Activated naive CD4-positive, alpha-beta T cell treated with anti-CD3 and anti-CD28 coated beads for 36 hours (primary cell): ENCODE results near the gene MYD88. TPM values are rescaled to one million over a fixed set of nuclear protein-coding genes. Genes with fewer than 3 reads are reported as not detected.

ENCODE experiments used
- CTCF ChIA-PET: fragments of 350-600 bp; sonication (Branson Sonifier 250); formaldehyde crosslinking; loops from one replicate; lab custom pipeline; 2021; ENCODE audit warnings: antibody characterized with exemption; lab: Charles Lee
- DNase-seq: peaks from one replicate; pipeline ENCODE4 v3.0.0-alpha.2; 2020
- H3K27ac Mint-ChIP-seq: one replicate; pipeline ENCODE4 v1.8.0; 2021; ENCODE audit warnings: mild to moderate bottlenecking, mixed read lengths
- H3K27me3 Mint-ChIP-seq: one replicate; pipeline ENCODE4 v1.8.0; 2021; ENCODE audit warnings: low read depth, mixed read lengths
- H3K36me3 Mint-ChIP-seq: one replicate; pipeline ENCODE4 v1.8.0; 2021; ENCODE audit warnings: low read depth, mixed read lengths
- H3K4me1 Mint-ChIP-seq: one replicate; pipeline ENCODE4 v1.8.0; 2021; ENCODE audit warnings: low read depth, mixed read lengths
- H3K4me3 Mint-ChIP-seq: one replicate; pipeline ENCODE4 v1.8.0; 2021; ENCODE audit warnings: mild to moderate bottlenecking, moderate library complexity, mixed read lengths
- H3K9me3 Mint-ChIP-seq: one replicate; pipeline ENCODE4 v1.8.0; 2021; ENCODE audit warnings: mixed read lengths
- intact Hi-C: fragments of 100-400 bp; cut with micrococcal nuclease; formaldehyde crosslinking; loops from one replicate; pipeline ENCODE4 v1.15.1; 2023
- total RNA-seq, 2 experiments: library from RNA; stranded (reverse); gene quantifications; one replicate each; pipeline ENCODE4 v1.2.3, GENCODE V29; 2021

MYD88 gene
- total RNA-seq = 10 to 100 TPM; 16.6 to 19.3 TPM

- CTCF ChIA-PET = interaction anchor here (1.5 to 2.1 kb wide), 3 partner anchors 26 to 358 kb away, joined by 4 to 11 read pairs (median 5); partner anchors contain the start of gene EXOG
- Mint-ChIP-seq H3K9me3 (no peaks in the 10 kb centered on the region), H3K4me1 (peaks cover 47% of the 10 kb centered on the region), H3K36me3 (peaks cover 26% of the 10 kb centered on the region), H3K4me3 (peak within 1 kb of the TSS; percentile 88), H3K27ac (peak within 1 kb of the TSS; percentile 99), H3K27me3 (no peaks in the 10 kb centered on the region)
- peak; percentile 86 for DNase-seq
- intact Hi-C loops = loop anchor here (1.0 to 5.0 kb wide), 3 partner anchors 159 to 344 kb away; partner anchors contain the start of gene XYLB
These were observed at the start of gene MYD88 for GRCh38 chr3:38138349-38139190. Gene MYD88 (plus strand): TSS chr3:38138661. CDS start chr3:38138701, 40 bp downstream.

GRCh38 chr3:38089163-38089562 lies 49.3 kb upstream of the MYD88 start:
- CTCF ChIA-PET = no interaction called here
- H3K36me3 Mint-ChIP-seq = peaks cover 2% of the 10 kb centered on the region
- no peaks in the 10 kb centered on the region for H3K27me3 Mint-ChIP-seq
- H3K4me3 Mint-ChIP-seq = no peak overlapping the region
- intact Hi-C loops = no loop called here
- peaks cover 2% of the 10 kb centered on the region for H3K9me3 Mint-ChIP-seq
- no peaks in the 10 kb centered on the region for H3K4me1 Mint-ChIP-seq
- no peak overlapping the region for H3K27ac Mint-ChIP-seq
- no peak for DNase-seq

GRCh38 chr3:38090453-38090852 lies 48.0 kb upstream of the MYD88 start:
- no peak overlapping the region for H3K27ac Mint-ChIP-seq
- DNase-seq = no peak
- CTCF ChIA-PET = no interaction called here
- no peak overlapping the region for H3K4me3 Mint-ChIP-seq
- intact Hi-C loops = no loop called here
- H3K27me3 Mint-ChIP-seq = no peaks in the 10 kb centered on the region
- no peaks in the 10 kb centered on the region for H3K36me3 Mint-ChIP-seq
- no peaks in the 10 kb centered on the region for H3K4me1 Mint-ChIP-seq
- H3K9me3 Mint-ChIP-seq = no peaks in the 10 kb centered on the region

GRCh38 chr3:38094999-38095398 lies 43.5 kb upstream of the MYD88 start:
- Mint-ChIP-seq H3K36me3 (no peaks in the 10 kb centered on the region), H3K27me3 (no peaks in the 10 kb centered on the region)

GRCh38 chr3:38095669-38096483 lies 42.6 kb upstream of the MYD88 start:
- H3K36me3 Mint-ChIP-seq = no peaks in the 10 kb centered on the region
- DNase-seq = no peak
- no peaks in the 10 kb centered on the region for H3K4me1 Mint-ChIP-seq
- no peaks in the 10 kb centered on the region for H3K9me3 Mint-ChIP-seq
- intact Hi-C loops = no loop called here
- CTCF ChIA-PET = no interaction called here
- H3K27me3 Mint-ChIP-seq = no peaks in the 10 kb centered on the region
- H3K4me3 Mint-ChIP-seq = no peak overlapping the region
- H3K27ac Mint-ChIP-seq = no peak overlapping the region

More at GRCh38 chr3:38094999-38095398, 43.5 kb upstream of the MYD88 start:
- CTCF ChIA-PET = interaction anchor here (1.7 kb wide), 1 partner anchor 23 kb away, joined by 6 read pairs; no protein-coding TSS in a partner anchor
- no peak overlapping the region for H3K4me3 Mint-ChIP-seq
- no peaks in the 10 kb centered on the region for H3K9me3 Mint-ChIP-seq
- no peak for DNase-seq
- no peaks in the 10 kb centered on the region for H3K4me1 Mint-ChIP-seq
- no peak overlapping the region for H3K27ac Mint-ChIP-seq
- intact Hi-C loops = no loop called here

- no peaks in the 10 kb centered on the region for H3K36me3 Mint-ChIP-seq
- no peaks in the 10 kb centered on the region for H3K9me3 Mint-ChIP-seq
- no peak overlapping the region for H3K27ac Mint-ChIP-seq
- H3K4me1 Mint-ChIP-seq = no peaks in the 10 kb centered on the region
- no peak for DNase-seq
- CTCF ChIA-PET = no interaction called here
- H3K27me3 Mint-ChIP-seq = no peaks in the 10 kb centered on the region
- intact Hi-C loops = no loop called here
- H3K4me3 Mint-ChIP-seq = no peak overlapping the region
These were observed 40.8 kb upstream of the MYD88 start for GRCh38 chr3:38097446-38098375.

- intact Hi-C loops = no loop called here
- H3K4me3 Mint-ChIP-seq = no peak overlapping the region
- no peaks in the 10 kb centered on the region for H3K9me3 Mint-ChIP-seq
- H3K27ac Mint-ChIP-seq = no peak overlapping the region
- H3K27me3 Mint-ChIP-seq = no peaks in the 10 kb centered on the region
- DNase-seq = no peak
- no peaks in the 10 kb centered on the region for H3K4me1 Mint-ChIP-seq
- CTCF ChIA-PET = no interaction called here
- H3K36me3 Mint-ChIP-seq = no peaks in the 10 kb centered on the region
These were observed 40.1 kb upstream of the MYD88 start for GRCh38 chr3:38098376-38098723.

GRCh38 chr3:38099518-38099917 lies 38.9 kb upstream of the MYD88 start:
- intact Hi-C loops = no loop called here
- no peak for DNase-seq
- H3K27me3 Mint-ChIP-seq = no peaks in the 10 kb centered on the region
- H3K27ac Mint-ChIP-seq = no peak overlapping the region
- H3K36me3 Mint-ChIP-seq = no peaks in the 10 kb centered on the region
- no peak overlapping the region for H3K4me3 Mint-ChIP-seq
- no peaks in the 10 kb centered on the region for H3K9me3 Mint-ChIP-seq
- CTCF ChIA-PET = no interaction called here
- H3K4me1 Mint-ChIP-seq = no peaks in the 10 kb centered on the region

- no peaks in the 10 kb centered on the region for H3K4me1 Mint-ChIP-seq
- CTCF ChIA-PET = no interaction called here
- DNase-seq = no peak
- intact Hi-C loops = no loop called here
- no peak overlapping the region for H3K4me3 Mint-ChIP-seq
- H3K9me3 Mint-ChIP-seq = peaks cover 3% of the 10 kb centered on the region
- H3K36me3 Mint-ChIP-seq = peaks cover 2% of the 10 kb centered on the region
- no peak overlapping the region for H3K27ac Mint-ChIP-seq
- H3K27me3 Mint-ChIP-seq = no peaks in the 10 kb centered on the region
These were observed 38.0 kb upstream of the MYD88 start for GRCh38 chr3:38100498-38100897.

- CTCF ChIA-PET = interaction anchor here (1.1 kb wide), 1 partner anchor 14 kb away, joined by 3 read pairs; no protein-coding TSS in a partner anchor
- H3K9me3 Mint-ChIP-seq = peaks cover 6% of the 10 kb centered on the region
- no peak for DNase-seq
- intact Hi-C loops = no loop called here
- H3K4me3 Mint-ChIP-seq = no peak overlapping the region
- H3K27me3 Mint-ChIP-seq = no peaks in the 10 kb centered on the region
- no peak overlapping the region for H3K27ac Mint-ChIP-seq
- H3K4me1 Mint-ChIP-seq = no peaks in the 10 kb centered on the region
- peaks cover 2% of the 10 kb centered on the region for H3K36me3 Mint-ChIP-seq
These were observed 36.5 kb upstream of the MYD88 start for GRCh38 chr3:38101811-38102443.

GRCh38 chr3:38102444-38102814 lies 36.0 kb upstream of the MYD88 start:
- CTCF ChIA-PET = interaction anchor here (1.1 kb wide), 1 partner anchor 13 kb away, joined by 3 read pairs; no protein-coding TSS in a partner anchor
- no peak overlapping the region for H3K4me3 Mint-ChIP-seq
- no peak overlapping the region for H3K27ac Mint-ChIP-seq
- no peak for DNase-seq
- H3K9me3 Mint-ChIP-seq = peaks cover 6% of the 10 kb centered on the region
- intact Hi-C loops = no loop called here
- no peaks in the 10 kb centered on the region for H3K4me1 Mint-ChIP-seq
- H3K36me3 Mint-ChIP-seq = peaks cover 2% of the 10 kb centered on the region
- H3K27me3 Mint-ChIP-seq = no peaks in the 10 kb centered on the region
